Heart left ventricle (tissue), 16 donors: ENCODE measurements around the gene SKIC3. TPM values are rescaled to one million over a fixed set of nuclear protein-coding genes. Genes with fewer than 3 reads are reported as not detected.

ENCODE experiments used
- ATAC-seq, 4 donors: fragments of 200-7000 bp; cut with Tn5 transposase; one replicate each; pipeline ENCODE4 v1.9.1; 2020 to 2022; ENCODE audit warnings: moderate library complexity in 4 of 4, mild to moderate bottlenecking in 3 of 4, moderate number of reproducible peaks in 1 of 4
- DNase-seq, 5 donors: peaks; one replicate each; pipeline ENCODE4 v3.0.0-alpha.2; 2020
- H3K27ac ChIP-seq, 12 donors: fragments of 200-600 bp; sonication (generic) in 4 of 12; one replicate each; pipeline versions ENCODE4 v1.5.0 to v1.8.0; 2016 to 2022; ENCODE audit warnings: mild to moderate bottlenecking in 2 of 12
- H3K27me3 ChIP-seq, 9 donors: fragments of 200-600 bp; sonication (generic) in 2 of 9; one replicate each; pipeline versions ENCODE4 v1.5.1 to v1.8.0; 2016 to 2022; ENCODE audit warnings: mild to moderate bottlenecking in 3 of 9
- H3K36me3 ChIP-seq, 9 donors: fragments of 200-600 bp; sonication (generic) in 2 of 9; one replicate each; pipeline versions ENCODE4 v1.5.0 to v1.8.0; 2018 to 2022; ENCODE audit warnings: mild to moderate bottlenecking in 2 of 9
- H3K4me1 ChIP-seq, 12 donors: fragments of 200-600 bp; sonication (generic) in 4 of 12; one replicate each; pipeline versions ENCODE4 v1.5.0 to v1.8.0; 2016 to 2022; ENCODE audit warnings: mild to moderate bottlenecking in 3 of 12
- H3K4me3 ChIP-seq, 12 donors: fragments of 200-600 bp; sonication (generic) in 4 of 12; one replicate each; pipeline versions ENCODE4 v1.5.0 to v1.8.0; 2017 to 2022; ENCODE audit warnings: mild to moderate bottlenecking in 9 of 12, moderate library complexity in 4 of 12
- H3K9me3 ChIP-seq, 12 donors: fragments of 200-600 bp; sonication (generic) in 4 of 12; one replicate each; pipeline versions ENCODE4 v1.5.0 to v1.8.0; 2016 to 2022; ENCODE audit warnings: mild to moderate bottlenecking in 1 of 12
- CTCF ChIP-seq, 12 donors: fragments of 200-600 bp; sonication (generic) in 4 of 12; IDR thresholded peaks; one replicate each; pipeline versions ENCODE4 v1.5.0 to v1.8.0; 2018 to 2022; ENCODE audit warnings: antibody characterized with exemption in 12 of 12, mild to moderate bottlenecking in 5 of 12
- POLR2A ChIP-seq, 2 donors: fragments of 450-650 bp; IDR thresholded peaks; one replicate each; pipeline ENCODE4 v1.6.1; 2017; ENCODE audit warnings: antibody characterized with exemption in 2 of 2, mild to moderate bottlenecking in 2 of 2, moderate library complexity in 2 of 2
- WGBS, 4 donors: extraction: QIAGEN DNeasy Blood & Tissue Kit in 2 of 4; methylation state at CpG; one replicate each; pipeline versions ENCODE4 v1.1.5 to v1.1.7; 2013 to 2018; 5-methylcytosine and 5-hydroxymethylcytosine counted together
- intact Hi-C, 10 donors: fragments of 100-400 bp; cut with DNase I; formaldehyde crosslinking; loops; one replicate each; pipeline versions ENCODE4 v1.11.1 to v1.14.2; 2022
- polyA plus RNA-seq, 2 donors: library from polyadenylated mRNA; stranded (reverse); fragments of 200-250 nt; gene quantifications; one replicate each; pipeline ENCODE4 v1.2.3, GENCODE V29; 2013
- total RNA-seq, 9 donors: library from RNA; depleted of rRNA in 2 of 9; stranded (reverse); fragments of >200 nt in 2 of 9; fragmentation: NEBNext Ultra II Directional in 3 of 9; extraction: Animal tissue kit (Norgen Biotek cat#: 25700) in 3 of 9; gene quantifications; one replicate each; pipeline versions ENCODE4 v1.1.0 to v1.2.4, GENCODE V29; 2016 to 2023
- donor health status: ischemic (EF 13 %, LVEDD 7.1; RV severe dilation, severe dysfunction).
- donor health status: healthy with polysubstance abuse.
- donor health status: DM: no; HTN: yes; CAD: no.
- donor health status: DM: no; HTN: no; CAD: no.
- donor health status: ischemic (EF 25% LVEDD 6.9; RV normal size, moderate dysfunction).
- donor health status: ischemic (EF 25% LVEDD 5.7; RV mildly dilated, moderate dysfunction).
- donor health status: healthy.
- donor health status: DM: yes; HTN: yes; CAD: no.
- donor health status: ischemic (EF 35%, LVEDD 5.7; RV mildly dilated, moderate dysfunction).
- donor health status: nonischemic (EF 11% LVEDD 7.7; RV severe dilation, severe dysfunction).
- donor health status: DM: yes; HTN: yes; CAD: no.
- donor health status: PGD.
- donor health status: ischemic (EF 29% LVEDD 5.4; RV normal size, mild dysfunction).
- donor health status: nonischemic (EF 23%, LVEDD 6.1; RV moderate dilation, normal function).

SKIC3 gene
- total and polyA plus RNA-seq, 11 donors = 12.9 to 80.2 (median 64.5) TPM

- Histone ChIP-seq H3K36me3 (peaks cover 0 to 95% (median 65%) of the 10 kb centered on the region in 9 donors), H3K27me3 (no peaks in the 10 kb centered on the region), H3K4me1 (peaks cover 0 to 9% (median 0%) of the 10 kb centered on the region in 12 donors), H3K9me3 (no peaks in the 10 kb centered on the region), H3K4me3 (no peak overlapping the region), H3K27ac (no peak overlapping the region)
- DNase-seq = no peak
- intact Hi-C loops = loop anchor here in 1 of 10 donors (10.0 kb wide), 1 partner anchor 1641 kb away; no protein-coding TSS in a partner anchor
- ATAC-seq = no peak
- TF ChIP-seq CTCF (IDR thresholded peaks at IDR 0.05) (no peak), POLR2A (IDR thresholded peaks at IDR 0.05) (no peak)
Measured at GRCh38 chr5:95533761-95534160, 21.0 kb downstream of the SKIC3 start.

GRCh38 chr5:95533106-95533505 lies 21.7 kb downstream of the SKIC3 start:
- DNase-seq = no peak
- Histone ChIP-seq H3K9me3 (no peaks in the 10 kb centered on the region), H3K27me3 (no peaks in the 10 kb centered on the region), H3K36me3 (peaks cover 0 to 95% (median 67%) of the 10 kb centered on the region in 9 donors), H3K4me1 (peaks cover 0 to 9% (median 0%) of the 10 kb centered on the region in 12 donors), H3K27ac (no peak overlapping the region), H3K4me3 (no peak overlapping the region)
- no peak for ATAC-seq
- no peak for TF ChIP-seq CTCF (IDR thresholded peaks at IDR 0.05)
- TF ChIP-seq POLR2A (IDR thresholded peaks at IDR 0.05) = no peak
- 71 to 82% (median 75%) methylated on average over 2 of the region's 2 CpGs for WGBS, 4 donors
- intact Hi-C loops = loop anchor here in 1 of 10 donors (10.0 kb wide), 1 partner anchor 1642 kb away; no protein-coding TSS in a partner anchor

- no peaks in the 10 kb centered on the region for H3K9me3 ChIP-seq
- WGBS, 4 donors = 89 to 96% (median 94%) methylated on average over 2 of the region's 2 CpGs
- H3K4me1 ChIP-seq = peaks cover 0 to 9% (median 0%) of the 10 kb centered on the region in 12 donors
- no peak for ATAC-seq
- no peak overlapping the region for H3K27ac ChIP-seq
- H3K36me3 ChIP-seq = peaks cover 0 to 96% (median 67%) of the 10 kb centered on the region in 9 donors
- intact Hi-C loops = loop anchor here in 1 of 10 donors (10.0 kb wide), 1 partner anchor 1642 kb away; no protein-coding TSS in a partner anchor
- no peak for TF ChIP-seq CTCF (IDR thresholded peaks at IDR 0.05)
- TF ChIP-seq POLR2A (IDR thresholded peaks at IDR 0.05) = no peak
- no peak for DNase-seq
- no peak overlapping the region for H3K4me3 ChIP-seq
- no peaks in the 10 kb centered on the region for H3K27me3 ChIP-seq
Measured at GRCh38 chr5:95532415-95532814, 22.4 kb downstream of the SKIC3 start.

- H3K36me3 ChIP-seq = peaks cover 0 to 96% (median 67%) of the 10 kb centered on the region in 9 donors
Measured at GRCh38 chr5:95531491-95531890, 23.3 kb downstream of the SKIC3 start.

More at GRCh38 chr5:95531491-95531890, 23.3 kb downstream of the SKIC3 start:
- no peak for TF ChIP-seq CTCF (IDR thresholded peaks at IDR 0.05)
- no peak for TF ChIP-seq POLR2A (IDR thresholded peaks at IDR 0.05)
- peaks cover 0 to 9% (median 0%) of the 10 kb centered on the region in 12 donors for H3K4me1 ChIP-seq
- ATAC-seq (no peak), DNase-seq (no peak)
- intact Hi-C loops = loop anchor here in 1 of 10 donors (10.0 kb wide), 1 partner anchor 1643 kb away; no protein-coding TSS in a partner anchor
- no peaks in the 10 kb centered on the region for H3K27me3 ChIP-seq
- no peak overlapping the region for H3K4me3 ChIP-seq
- H3K27ac ChIP-seq = no peak overlapping the region
- H3K9me3 ChIP-seq = no peaks in the 10 kb centered on the region
